ENCODE measurements around the gene RTP5.

Gene RTP5

GRCh38 chr2:241872313-241872642, 2.7 kb downstream of the RTP5 start:
- TF ChIP-seq, protein P1, sequence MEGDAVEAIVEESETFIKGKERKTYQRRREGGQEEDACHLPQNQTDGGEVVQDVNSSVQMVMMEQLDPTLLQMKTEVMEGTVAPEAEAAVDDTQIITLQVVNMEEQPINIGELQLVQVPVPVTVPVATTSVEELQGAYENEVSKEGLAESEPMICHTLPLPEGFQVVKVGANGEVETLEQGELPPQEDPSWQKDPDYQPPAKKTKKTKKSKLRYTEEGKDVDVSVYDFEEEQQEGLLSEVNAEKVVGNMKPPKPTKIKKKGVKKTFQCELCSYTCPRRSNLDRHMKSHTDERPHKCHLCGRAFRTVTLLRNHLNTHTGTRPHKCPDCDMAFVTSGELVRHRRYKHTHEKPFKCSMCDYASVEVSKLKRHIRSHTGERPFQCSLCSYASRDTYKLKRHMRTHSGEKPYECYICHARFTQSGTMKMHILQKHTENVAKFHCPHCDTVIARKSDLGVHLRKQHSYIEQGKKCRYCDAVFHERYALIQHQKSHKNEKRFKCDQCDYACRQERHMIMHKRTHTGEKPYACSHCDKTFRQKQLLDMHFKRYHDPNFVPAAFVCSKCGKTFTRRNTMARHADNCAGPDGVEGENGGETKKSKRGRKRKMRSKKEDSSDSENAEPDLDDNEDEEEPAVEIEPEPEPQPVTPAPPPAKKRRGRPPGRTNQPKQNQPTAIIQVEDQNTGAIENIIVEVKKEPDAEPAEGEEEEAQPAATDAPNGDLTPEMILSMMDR (IDR thresholded peaks at IDR 0.05; ENCODE audit: poor library complexity, severe bottlenecking) = no peak
- Histone ChIP-seq H3K4me1 (ENCODE audit: insufficient read depth, poor library complexity, severe bottlenecking) (no peaks in the 10 kb centered on the region), H3K9me3 (ENCODE audit: severe bottlenecking) (no peaks in the 10 kb centered on the region), H3K36me3 (ENCODE audit: low read depth) (no peaks in the 10 kb centered on the region), H3K27ac (ENCODE audit: poor library complexity, severe bottlenecking) (no peak overlapping the region), H3K4me3 (ENCODE audit: severe bottlenecking) (no peak overlapping the region), H3K27me3 (ENCODE audit: insufficient read depth, poor library complexity, severe bottlenecking) (no peaks in the 10 kb centered on the region)
- DNase-seq (ENCODE audit: low spot score) = no peak
- ATAC-seq (ENCODE audit: low read depth) = no peak

- Histone ChIP-seq H3K9me3 (ENCODE audit: severe bottlenecking) (no peaks in the 10 kb centered on the region), H3K27me3 (ENCODE audit: insufficient read depth, poor library complexity, severe bottlenecking) (no peaks in the 10 kb centered on the region), H3K4me1 (ENCODE audit: insufficient read depth, poor library complexity, severe bottlenecking) (no peaks in the 10 kb centered on the region), H3K4me3 (ENCODE audit: severe bottlenecking) (no peak overlapping the region), H3K27ac (ENCODE audit: poor library complexity, severe bottlenecking) (no peak overlapping the region), H3K36me3 (ENCODE audit: low read depth) (no peaks in the 10 kb centered on the region)
- TF ChIP-seq, protein P1 (IDR thresholded peaks at IDR 0.05; ENCODE audit: poor library complexity, severe bottlenecking) = no peak
- DNase-seq (ENCODE audit: low spot score) (no peak), ATAC-seq (ENCODE audit: low read depth) (no peak)
Observed at GRCh38 chr2:241873081-241873802, 3.7 kb downstream of the RTP5 start.

- H3K4me1 ChIP-seq (ENCODE audit: insufficient read depth, poor library complexity, severe bottlenecking) = no peaks in the 10 kb centered on the region
Observed at GRCh38 chr2:241873803-241874110, 4.2 kb downstream of the RTP5 start.

DNA sequence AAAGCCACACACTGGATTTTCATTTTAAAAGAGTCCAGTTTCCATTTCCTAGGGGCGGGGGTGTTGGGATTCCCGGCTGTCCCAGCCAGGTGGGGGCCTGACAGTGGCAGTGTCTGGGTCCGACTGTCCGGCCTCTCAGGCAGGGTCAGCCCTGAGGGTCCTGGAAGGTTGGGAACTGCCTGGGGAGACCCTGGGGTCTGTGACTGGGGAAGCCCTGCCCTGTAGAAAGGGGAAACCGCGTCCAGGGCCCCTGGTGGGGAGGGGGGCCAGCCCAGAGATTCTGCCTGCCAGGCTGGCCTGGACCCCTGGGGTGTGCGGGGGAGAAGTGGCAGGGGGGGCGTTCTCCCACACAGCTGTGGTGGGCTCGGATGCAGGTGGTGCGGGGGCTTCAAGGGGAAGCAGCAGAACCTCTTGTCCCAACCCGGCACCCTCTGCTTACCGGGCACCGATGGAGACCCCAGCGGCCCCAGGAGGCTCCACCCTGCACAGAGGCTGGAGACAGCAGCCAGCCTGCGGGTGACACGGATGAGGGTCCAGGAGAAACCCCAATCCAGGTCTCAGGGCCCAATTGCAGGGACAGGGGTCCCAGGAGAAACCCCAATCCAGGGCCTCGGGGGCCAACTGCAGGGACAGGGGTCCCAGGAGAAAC, 4.9 kb downstream of the RTP5 start:
- Histone ChIP-seq H3K4me3 (ENCODE audit: severe bottlenecking) (no peak overlapping the region), H3K27me3 (ENCODE audit: insufficient read depth, poor library complexity, severe bottlenecking) (no peaks in the 10 kb centered on the region), H3K4me1 (ENCODE audit: insufficient read depth, poor library complexity, severe bottlenecking) (no peaks in the 10 kb centered on the region), H3K9me3 (ENCODE audit: severe bottlenecking) (no peaks in the 10 kb centered on the region), H3K36me3 (ENCODE audit: low read depth) (no peaks in the 10 kb centered on the region), H3K27ac (ENCODE audit: poor library complexity, severe bottlenecking) (no peak overlapping the region)
- TF ChIP-seq, protein P1 (IDR thresholded peaks at IDR 0.05; ENCODE audit: poor library complexity, severe bottlenecking) = no peak
- ATAC-seq (ENCODE audit: low read depth) (no peak), DNase-seq (ENCODE audit: low spot score) (no peak)

More at GRCh38 chr2:241873803-241874110, 4.2 kb downstream of the RTP5 start:
- no peaks in the 10 kb centered on the region for H3K9me3 ChIP-seq (ENCODE audit: severe bottlenecking)
- no peak overlapping the region for H3K4me3 ChIP-seq (ENCODE audit: severe bottlenecking)
- TF ChIP-seq, protein P1 (IDR thresholded peaks at IDR 0.05; ENCODE audit: poor library complexity, severe bottlenecking) = no peak
- no peaks in the 10 kb centered on the region for H3K36me3 ChIP-seq (ENCODE audit: low read depth)
- no peak overlapping the region for H3K27ac ChIP-seq (ENCODE audit: poor library complexity, severe bottlenecking)
- ATAC-seq (ENCODE audit: low read depth) (no peak), DNase-seq (ENCODE audit: low spot score) (no peak)
- H3K27me3 ChIP-seq (ENCODE audit: insufficient read depth, poor library complexity, severe bottlenecking) = no peaks in the 10 kb centered on the region

Data from RWPE2 (cell line).